NB4 (cell line): Measurements from ENCODE around the gene DUS3L.

Source experiments
- DNase-seq: peaks from one replicate; pipeline ENCODE4 v3.0.0; 2010; ENCODE audit warnings: low read depth
- H3K4me3 ChIP-seq: one replicate; pipeline ENCODE4 v1.5.1; 2011; ENCODE audit warnings: mild to moderate bottlenecking, low read depth, low read length, moderate library complexity
- MYC ChIP-seq: IDR thresholded peaks from 2 replicates; pipeline ENCODE4 v1.6.1; 2011; ENCODE audit warnings: low read depth, low read length
- POLR2A ChIP-seq: IDR thresholded peaks from 2 replicates; pipeline ENCODE4 v1.6.1; 2011; ENCODE audit warnings: mild to moderate bottlenecking; ENCODE audit not compliant: insufficient read length; ENCODE audit errors: extremely low read depth
- TF ChIP-seq, protein P1 (sequence below): IDR thresholded peaks from one replicate; pipeline ENCODE4 v1.5.1; 2012; ENCODE audit warnings: low read depth, low read length
- TF ChIP-seq, protein P2 (sequence below): IDR thresholded peaks from 2 replicates; pipeline ENCODE4 v1.6.1; 2011; ENCODE audit warnings: low read depth, low read length

DUS3L gene

GRCh38 chr19:5793188-5793587 lies 2.2 kb upstream of the DUS3L start:
- TF ChIP-seq, protein P1, sequence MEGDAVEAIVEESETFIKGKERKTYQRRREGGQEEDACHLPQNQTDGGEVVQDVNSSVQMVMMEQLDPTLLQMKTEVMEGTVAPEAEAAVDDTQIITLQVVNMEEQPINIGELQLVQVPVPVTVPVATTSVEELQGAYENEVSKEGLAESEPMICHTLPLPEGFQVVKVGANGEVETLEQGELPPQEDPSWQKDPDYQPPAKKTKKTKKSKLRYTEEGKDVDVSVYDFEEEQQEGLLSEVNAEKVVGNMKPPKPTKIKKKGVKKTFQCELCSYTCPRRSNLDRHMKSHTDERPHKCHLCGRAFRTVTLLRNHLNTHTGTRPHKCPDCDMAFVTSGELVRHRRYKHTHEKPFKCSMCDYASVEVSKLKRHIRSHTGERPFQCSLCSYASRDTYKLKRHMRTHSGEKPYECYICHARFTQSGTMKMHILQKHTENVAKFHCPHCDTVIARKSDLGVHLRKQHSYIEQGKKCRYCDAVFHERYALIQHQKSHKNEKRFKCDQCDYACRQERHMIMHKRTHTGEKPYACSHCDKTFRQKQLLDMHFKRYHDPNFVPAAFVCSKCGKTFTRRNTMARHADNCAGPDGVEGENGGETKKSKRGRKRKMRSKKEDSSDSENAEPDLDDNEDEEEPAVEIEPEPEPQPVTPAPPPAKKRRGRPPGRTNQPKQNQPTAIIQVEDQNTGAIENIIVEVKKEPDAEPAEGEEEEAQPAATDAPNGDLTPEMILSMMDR, result no peak
- TF ChIP-seq, protein P2, sequence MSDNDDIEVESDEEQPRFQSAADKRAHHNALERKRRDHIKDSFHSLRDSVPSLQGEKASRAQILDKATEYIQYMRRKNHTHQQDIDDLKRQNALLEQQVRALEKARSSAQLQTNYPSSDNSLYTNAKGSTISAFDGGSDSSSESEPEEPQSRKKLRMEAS, result no peak
- no peak for TF ChIP-seq POLR2A
- no peak for TF ChIP-seq MYC
- DNase-seq, result no peak
- no peak overlapping the region for H3K4me3 ChIP-seq

DNA sequence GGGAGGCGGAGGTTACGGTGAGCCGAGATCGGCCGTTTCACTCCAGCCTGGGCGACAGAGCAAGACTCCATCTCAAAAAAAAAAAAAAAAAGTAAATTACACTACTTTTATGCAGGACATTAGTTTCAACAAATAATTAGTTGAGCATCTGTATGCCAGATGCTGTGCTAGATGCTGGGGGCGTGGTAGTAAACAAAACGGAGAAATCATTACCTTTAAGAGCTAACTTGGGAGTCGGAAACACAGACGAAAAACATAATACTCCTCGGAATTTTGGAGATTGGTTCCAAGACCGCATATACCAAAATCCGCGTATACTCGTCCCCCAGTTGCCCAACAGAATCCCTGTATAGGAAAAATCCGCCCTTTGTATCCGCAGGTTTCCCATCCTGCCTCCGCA lies 1.3 kb upstream of the DUS3L start:
- no peak overlapping the region for H3K4me3 ChIP-seq
- TF ChIP-seq POLR2A, result no peak
- TF ChIP-seq, protein P2, result no peak
- TF ChIP-seq MYC, result no peak
- TF ChIP-seq, protein P1, result no peak

DNA sequence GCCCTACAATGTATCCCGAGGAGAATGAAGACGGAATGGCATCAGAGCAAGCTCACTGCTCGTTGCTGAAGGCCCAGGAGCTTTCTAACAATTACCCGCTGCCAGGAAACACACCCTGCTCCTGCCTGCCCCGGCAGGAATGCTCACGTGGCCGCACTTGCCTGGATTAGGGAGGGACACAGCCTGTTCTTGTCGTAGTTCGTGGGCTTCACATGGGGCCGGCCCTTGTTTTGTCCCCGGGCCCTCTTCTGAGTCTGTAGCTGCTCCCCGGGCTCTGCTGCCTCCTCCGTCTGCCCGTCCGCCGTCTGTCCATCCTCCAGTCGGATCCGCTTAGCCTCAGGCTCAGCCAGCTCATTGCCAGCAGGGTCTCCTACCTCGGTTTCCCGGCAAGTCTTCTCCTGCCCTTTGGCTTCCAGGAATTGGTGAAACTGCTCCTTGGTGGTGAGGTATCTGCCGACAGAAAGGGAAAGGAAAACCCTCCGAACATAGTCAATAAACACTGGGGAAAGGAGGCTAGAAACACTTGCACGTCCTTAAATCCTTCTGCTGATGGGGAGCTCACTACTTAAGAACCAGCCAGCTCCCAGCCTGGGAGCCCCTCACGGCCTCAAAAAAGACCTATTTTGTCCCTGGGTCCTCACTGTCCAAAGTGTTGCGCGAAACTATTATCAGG lies 941 bp downstream of the DUS3L start:
- H3K4me3 ChIP-seq, result peak overlapping the region; percentile 83

More for the DNA sequence above, 1.3 kb upstream of the DUS3L start:
- no peak for DNase-seq

GRCh38 chr19:5789351-5789761 lies 1.6 kb downstream of the DUS3L start:
- no peak overlapping the region for H3K4me3 ChIP-seq
- DNase-seq, result no peak
- no peak for TF ChIP-seq MYC
- no peak for TF ChIP-seq POLR2A
- TF ChIP-seq, protein P1, result no peak
- TF ChIP-seq, protein P2, result no peak

More for the DNA sequence above, 941 bp downstream of the DUS3L start:
- TF ChIP-seq MYC, result no peak
- TF ChIP-seq, protein P2, result no peak
- no peak for TF ChIP-seq POLR2A
- TF ChIP-seq, protein P1, result no peak
- no peak for DNase-seq

- TF ChIP-seq POLR2A (no peak), MYC (no peak)
- TF ChIP-seq, protein P1, result no peak
- TF ChIP-seq, protein P2, result no peak
- no peak overlapping the region for H3K4me3 ChIP-seq
- DNase-seq, result no peak
Measured at GRCh38 chr19:5788422-5788821, 2.5 kb downstream of the DUS3L start.
